ENCODE measurements around the gene EP400. TPM values are rescaled to one million over a fixed set of nuclear protein-coding genes. Genes with fewer than 3 reads are reported as not detected.
"Not testable (repeated sequence)": the region's sequence is repeated elsewhere in the genome, so short reads cannot be mapped to it uniquely, and the experiment has no call there.

The EP400 gene
- total RNA-seq, 2 donors from 2014 or later = 51.7 to 52.3 TPM

DNA sequence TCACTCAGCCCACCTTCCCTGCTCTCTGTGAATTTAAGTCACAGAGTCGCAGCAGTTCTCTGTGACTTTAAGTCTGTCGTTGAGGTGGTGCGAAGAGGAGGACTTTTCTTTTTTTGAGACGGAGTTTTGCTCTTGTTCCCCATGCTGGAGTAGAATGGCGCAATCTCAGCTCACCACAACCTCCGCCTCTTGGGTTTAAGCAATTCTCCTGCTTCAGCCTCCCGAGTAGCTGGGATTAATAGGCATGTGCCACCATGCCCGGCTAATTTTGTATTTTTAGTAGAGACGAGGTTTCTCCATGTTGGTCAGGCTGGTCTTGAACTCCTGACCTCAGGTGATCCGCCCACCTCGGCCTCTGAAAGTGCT lies 35.8 kb downstream of the EP400 start:
- not testable (repeated sequence) for H3K27me3 Mint-ChIP-seq (ENCODE audit: low read depth); H3K4me3 Mint-ChIP-seq; H3K27ac Mint-ChIP-seq; DNase-seq; ATAC-seq (replicated peaks in 1 of 2); H3K9me3 Mint-ChIP-seq; H3K4me1 Mint-ChIP-seq (ENCODE audit: low read depth)
- peaks cover 3 to 21% of the 10 kb centered on the region in 2 donors for H3K36me3 Mint-ChIP-seq (ENCODE audit: insufficient read depth in 2 of 2)

DNA sequence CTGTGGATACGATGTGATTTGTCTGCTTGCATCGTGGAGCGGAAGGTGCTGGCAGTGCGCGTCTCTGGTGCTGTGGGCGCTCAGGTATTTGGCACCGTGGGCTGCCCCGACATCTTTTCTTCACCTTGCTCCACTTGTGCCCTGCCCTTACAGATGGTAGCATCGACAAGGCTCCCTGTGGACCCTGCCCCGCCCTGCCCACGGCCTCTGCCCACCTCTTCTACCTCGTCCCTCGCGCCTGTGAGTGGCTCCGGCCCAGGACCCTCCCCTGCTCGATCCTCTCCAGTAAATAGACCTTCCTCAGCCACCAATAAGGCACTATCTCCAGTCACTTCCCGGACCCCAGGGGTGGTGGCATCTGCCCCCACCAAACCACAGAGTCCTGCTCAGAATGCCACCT lies 36.6 kb downstream of the EP400 start:
- ATAC-seq (replicated peaks in 1 of 2) (no peak), DNase-seq (no peak)
- Mint-ChIP-seq H3K36me3 (ENCODE audit: insufficient read depth in 2 of 2) (peaks cover 3 to 16% of the 10 kb centered on the region in 2 donors), H3K27me3 (ENCODE audit: low read depth) (no peaks in the 10 kb centered on the region), H3K9me3 (no peaks in the 10 kb centered on the region), H3K4me3 (no peak overlapping the region), H3K27ac (no peak overlapping the region), H3K4me1 (ENCODE audit: low read depth) (no peaks in the 10 kb centered on the region)

DNA sequence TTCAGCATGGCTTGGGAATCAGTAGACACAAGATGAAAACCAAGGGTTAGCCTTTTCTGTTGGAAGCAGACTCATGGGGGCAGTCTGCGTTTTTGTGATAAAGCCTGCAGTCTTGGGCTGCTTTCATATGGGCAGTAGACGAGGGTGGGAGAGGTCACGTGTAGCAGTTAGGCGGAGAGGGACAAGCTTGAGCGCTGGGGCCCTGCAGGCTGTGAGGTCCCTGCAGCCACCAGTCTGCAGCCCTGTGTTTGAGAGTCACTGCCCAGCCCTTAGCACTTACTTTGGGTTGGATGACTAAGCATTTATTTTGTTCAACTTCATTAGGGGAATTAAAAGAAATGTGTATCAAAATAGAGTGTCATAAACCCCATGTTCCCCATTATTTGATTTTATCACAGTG lies 37.2 kb downstream of the EP400 start:
- no peaks in the 10 kb centered on the region for H3K4me1 Mint-ChIP-seq (ENCODE audit: low read depth)
- H3K27me3 Mint-ChIP-seq (ENCODE audit: low read depth) = no peaks in the 10 kb centered on the region
- ATAC-seq (replicated peaks in 1 of 2) = no peak
- no peak overlapping the region for H3K4me3 Mint-ChIP-seq
- H3K36me3 Mint-ChIP-seq (ENCODE audit: insufficient read depth in 2 of 2) = peaks cover 3 to 16% of the 10 kb centered on the region in 2 donors
- DNase-seq = no peak
- no peak overlapping the region for H3K27ac Mint-ChIP-seq
- no peaks in the 10 kb centered on the region for H3K9me3 Mint-ChIP-seq

DNA sequence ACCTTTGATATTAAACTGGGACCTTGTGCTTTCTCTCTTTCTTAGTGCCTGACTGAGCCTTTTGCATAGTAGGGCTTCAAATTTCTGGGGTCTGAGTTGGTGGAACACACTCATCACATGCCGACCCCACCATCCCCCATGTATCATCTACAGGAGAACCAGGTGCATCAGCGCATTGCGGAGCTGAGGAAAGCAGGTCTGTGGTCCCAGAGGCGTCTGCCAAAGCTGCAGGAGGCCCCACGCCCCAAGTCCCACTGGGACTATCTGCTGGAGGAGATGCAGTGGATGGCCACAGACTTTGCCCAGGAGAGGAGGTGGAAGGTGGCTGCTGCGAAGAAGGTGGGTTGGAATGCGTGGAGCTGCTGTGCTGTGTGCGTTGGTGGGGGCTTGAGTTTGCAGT lies 37.8 kb downstream of the EP400 start:
- ATAC-seq (replicated peaks in 1 of 2) (no peak), DNase-seq (no peak)
- no peaks in the 10 kb centered on the region for H3K9me3 Mint-ChIP-seq
- peak overlapping the region; percentile 4 for H3K27ac Mint-ChIP-seq
- peaks cover 3 to 18% of the 10 kb centered on the region in 2 donors for H3K36me3 Mint-ChIP-seq (ENCODE audit: insufficient read depth in 2 of 2)
- no peaks in the 10 kb centered on the region for H3K27me3 Mint-ChIP-seq (ENCODE audit: low read depth)
- H3K4me1 Mint-ChIP-seq (ENCODE audit: low read depth) = no peaks in the 10 kb centered on the region
- H3K4me3 Mint-ChIP-seq = no peak overlapping the region

DNA sequence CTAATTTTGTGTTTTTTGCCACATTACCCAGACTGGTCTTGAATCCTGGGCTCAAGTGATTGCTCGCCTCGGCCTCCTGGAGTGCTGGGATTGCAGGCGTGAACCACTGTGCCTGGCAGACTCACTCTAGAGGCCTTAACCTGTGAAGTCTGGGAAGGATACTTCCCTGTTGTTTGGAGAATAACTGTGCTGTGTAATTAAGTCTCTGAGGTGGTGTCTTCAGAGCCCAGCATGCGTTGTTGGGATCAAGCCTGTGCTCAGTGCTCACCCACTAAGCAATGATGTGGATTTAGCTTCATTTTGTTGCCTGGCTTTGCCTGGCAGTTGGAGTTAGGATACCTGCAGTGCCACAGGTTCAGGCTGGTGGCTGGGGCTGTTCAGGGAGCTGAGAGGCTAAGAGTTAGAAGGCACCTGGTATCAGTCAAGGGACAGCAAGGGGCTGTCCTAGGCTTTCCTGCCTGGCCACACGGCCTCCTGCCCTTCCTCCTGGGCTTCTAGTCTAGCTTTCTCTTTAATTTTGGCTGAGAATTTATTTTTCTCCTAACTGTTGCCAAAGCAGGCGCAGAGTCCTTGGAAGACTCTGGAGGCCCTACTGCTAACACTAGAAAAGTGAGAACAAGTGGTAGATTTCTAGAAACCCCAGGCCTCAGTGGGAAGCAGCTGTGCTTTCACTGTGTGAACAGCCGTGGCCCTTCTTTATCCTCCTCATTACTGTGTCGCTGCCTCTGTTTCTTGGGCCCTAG lies 38.5 kb downstream of the EP400 start:
- no peak for ATAC-seq (replicated peaks in 1 of 2)
- H3K4me3 Mint-ChIP-seq = no peak overlapping the region
- no peaks in the 10 kb centered on the region for H3K9me3 Mint-ChIP-seq
- no peak overlapping the region for H3K27ac Mint-ChIP-seq
- no peaks in the 10 kb centered on the region for H3K27me3 Mint-ChIP-seq (ENCODE audit: low read depth)
- H3K36me3 Mint-ChIP-seq (ENCODE audit: insufficient read depth in 2 of 2) = peaks cover 3 to 21% of the 10 kb centered on the region in 2 donors
- no peak for DNase-seq
- H3K4me1 Mint-ChIP-seq (ENCODE audit: low read depth) = no peaks in the 10 kb centered on the region

DNA sequence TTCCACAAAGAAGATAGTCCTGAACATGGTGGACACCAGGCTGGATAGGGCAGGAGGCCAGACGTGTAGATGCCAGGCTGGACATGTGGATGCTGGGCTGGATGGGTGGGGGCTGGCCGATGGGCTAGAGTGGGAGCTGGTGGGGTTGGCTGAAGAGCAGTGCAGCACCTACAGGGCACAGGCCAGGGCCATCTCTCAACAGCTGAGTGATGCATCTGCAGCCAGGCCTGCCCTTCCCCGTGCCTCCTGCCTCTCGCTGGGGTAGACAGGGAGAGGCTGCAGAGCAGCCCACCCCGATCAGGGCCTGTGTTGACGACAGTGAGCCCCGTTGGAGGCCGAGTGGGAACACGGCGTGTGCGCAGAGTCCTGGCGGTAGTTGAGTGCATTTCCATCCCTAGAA lies 39.3 kb downstream of the EP400 start:
- H3K36me3 Mint-ChIP-seq (ENCODE audit: insufficient read depth in 2 of 2) = peaks cover 4 to 23% of the 10 kb centered on the region in 2 donors
- no peaks in the 10 kb centered on the region for H3K4me1 Mint-ChIP-seq (ENCODE audit: low read depth)
- ATAC-seq (replicated peaks in 1 of 2) (no peak), DNase-seq (no peak)
- H3K4me3 Mint-ChIP-seq = no peak overlapping the region
- H3K27me3 Mint-ChIP-seq (ENCODE audit: low read depth) = no peaks in the 10 kb centered on the region
- no peak overlapping the region for H3K27ac Mint-ChIP-seq
- H3K9me3 Mint-ChIP-seq = no peaks in the 10 kb centered on the region

DNA sequence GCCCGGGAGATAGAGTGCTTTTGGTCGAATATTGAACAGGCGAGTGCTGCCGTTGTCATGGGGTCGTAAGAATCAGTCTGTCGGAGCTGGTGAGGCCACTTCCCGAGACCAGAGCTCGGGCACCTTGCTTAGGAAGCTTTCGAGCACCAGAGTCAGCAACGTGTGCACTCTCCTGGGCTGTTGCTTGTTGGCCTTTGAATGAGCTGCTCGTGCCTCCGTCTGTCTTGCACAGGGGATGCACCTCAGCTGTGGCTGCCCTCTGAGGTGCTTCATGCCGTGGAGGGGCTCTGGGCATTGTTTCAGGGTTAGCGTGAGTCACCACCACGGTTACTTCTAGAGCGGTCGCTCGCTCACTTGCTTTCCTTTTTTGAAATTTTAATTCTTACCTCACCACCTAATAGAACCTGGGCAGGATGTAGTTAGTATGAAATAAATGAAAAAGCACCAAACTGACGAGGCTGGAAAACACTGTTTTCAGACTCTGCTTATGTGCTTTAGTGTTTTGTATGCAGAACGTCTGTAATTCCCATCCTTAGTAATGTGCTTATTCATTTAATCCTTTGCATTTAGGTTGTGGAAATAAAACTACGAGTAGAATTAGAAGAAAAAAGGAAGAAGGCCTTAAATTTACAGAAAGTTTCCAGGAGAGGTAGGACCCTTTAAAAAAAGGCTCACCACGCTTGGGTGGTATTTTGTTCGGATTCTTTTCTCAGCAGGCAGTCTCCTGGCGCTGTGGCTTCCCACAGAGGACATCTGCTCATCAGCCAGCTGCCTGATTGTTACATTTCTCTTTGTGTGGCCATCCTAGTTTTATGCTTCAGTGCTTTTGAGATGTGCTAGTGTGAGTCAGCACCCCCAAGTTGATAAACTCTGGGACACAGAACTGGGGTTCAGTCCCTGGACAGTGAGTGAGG lies 40.6 kb downstream of the EP400 start:
- Mint-ChIP-seq H3K4me3 (no peak overlapping the region), H3K27ac (no peak overlapping the region), H3K27me3 (ENCODE audit: low read depth) (no peaks in the 10 kb centered on the region), H3K4me1 (ENCODE audit: low read depth) (no peaks in the 10 kb centered on the region), H3K36me3 (ENCODE audit: insufficient read depth in 2 of 2) (peaks cover 8 to 23% of the 10 kb centered on the region in 2 donors), H3K9me3 (no peaks in the 10 kb centered on the region)
- no peak for DNase-seq
- no peak for ATAC-seq (replicated peaks in 1 of 2)

DNA sequence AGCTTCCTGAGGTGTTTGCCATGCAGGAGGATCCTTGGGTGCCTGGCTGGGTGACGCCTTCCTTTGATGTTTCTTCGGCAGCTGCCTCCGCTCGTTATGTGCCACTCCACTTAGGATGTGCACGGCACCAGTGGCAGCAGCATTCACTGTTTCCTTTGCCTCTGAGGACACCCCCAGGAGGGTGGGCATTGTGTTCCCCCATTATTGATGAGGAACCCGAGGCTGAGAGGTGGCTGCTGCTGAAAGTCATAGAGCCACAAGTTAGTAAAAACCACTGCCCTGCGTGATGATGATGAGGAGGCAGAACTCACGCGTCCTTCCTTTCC lies 41.2 kb downstream of the EP400 start:
- ATAC-seq (replicated peaks in 1 of 2) (no peak), DNase-seq (no peak)
- Mint-ChIP-seq H3K27me3 (ENCODE audit: low read depth) (no peaks in the 10 kb centered on the region), H3K4me3 (no peak overlapping the region), H3K4me1 (ENCODE audit: low read depth) (no peaks in the 10 kb centered on the region), H3K9me3 (no peaks in the 10 kb centered on the region), H3K27ac (no peak overlapping the region), H3K36me3 (ENCODE audit: insufficient read depth in 2 of 2) (peaks cover 8 to 23% of the 10 kb centered on the region in 2 donors)

DNA sequence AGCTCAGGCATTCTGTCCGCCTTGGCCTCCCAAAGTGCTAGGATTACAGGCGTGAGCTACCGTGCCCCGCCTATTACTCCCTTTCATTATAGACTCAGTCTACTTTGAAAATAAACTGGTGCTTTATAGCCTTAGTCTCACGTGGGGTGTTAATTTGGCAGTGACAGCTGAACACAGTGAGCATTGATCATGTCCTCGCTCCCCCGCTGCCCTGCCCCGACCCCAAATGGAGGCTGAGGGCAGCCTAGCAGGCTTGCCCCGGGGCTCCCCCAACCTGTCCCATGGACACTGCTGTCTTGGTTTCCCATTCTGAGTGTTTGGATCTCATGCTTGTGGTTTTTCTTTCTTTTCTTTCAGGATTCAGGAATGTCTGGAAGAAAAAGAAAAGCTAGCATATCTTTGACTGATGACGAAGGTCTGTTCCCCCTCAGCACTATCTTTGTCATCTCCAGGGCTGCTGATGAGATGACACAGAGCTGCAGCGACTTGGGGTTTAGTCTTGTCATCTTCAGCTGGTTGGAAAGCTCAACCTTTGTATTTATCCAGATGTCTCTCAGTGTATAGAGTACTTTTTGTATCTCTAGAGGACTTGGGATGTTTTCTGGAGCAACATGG lies 42.2 kb downstream of the EP400 start:
- no peaks in the 10 kb centered on the region for H3K4me1 Mint-ChIP-seq (ENCODE audit: low read depth)
- H3K27me3 Mint-ChIP-seq (ENCODE audit: low read depth) = no peaks in the 10 kb centered on the region
- no peak overlapping the region for H3K4me3 Mint-ChIP-seq
- no peak for DNase-seq
- no peak for ATAC-seq (replicated peaks in 1 of 2)
- peaks cover 10 to 21% of the 10 kb centered on the region in 2 donors for H3K36me3 Mint-ChIP-seq (ENCODE audit: insufficient read depth in 2 of 2)
- H3K27ac Mint-ChIP-seq = no peak overlapping the region
- no peaks in the 10 kb centered on the region for H3K9me3 Mint-ChIP-seq

DNA sequence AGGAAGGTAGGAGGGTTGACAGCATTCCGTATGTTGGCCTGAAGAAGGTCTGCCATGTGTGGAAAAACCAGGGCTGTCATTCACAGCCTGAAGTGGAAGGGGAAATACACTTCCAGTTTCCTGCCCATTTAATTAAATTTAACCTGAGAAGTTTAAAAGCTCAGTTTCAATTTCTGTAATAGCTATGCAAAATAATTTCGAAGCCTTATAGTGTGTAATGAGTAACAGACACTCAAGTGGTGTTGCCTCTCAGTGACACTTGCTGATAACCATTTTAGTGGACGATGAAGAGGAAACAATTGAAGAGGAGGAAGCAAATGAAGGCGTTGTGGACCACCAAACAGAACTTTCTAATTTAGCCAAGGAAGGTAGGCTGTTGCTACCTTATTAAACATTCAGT lies 44.8 kb downstream of the EP400 start:
- Mint-ChIP-seq H3K36me3 (ENCODE audit: insufficient read depth in 2 of 2) (peaks cover 6 to 18% of the 10 kb centered on the region in 2 donors), H3K4me1 (ENCODE audit: low read depth) (no peaks in the 10 kb centered on the region), H3K27ac (no peak overlapping the region), H3K4me3 (no peak overlapping the region), H3K9me3 (no peaks in the 10 kb centered on the region), H3K27me3 (ENCODE audit: low read depth) (no peaks in the 10 kb centered on the region)
- DNase-seq = no peak
- ATAC-seq (replicated peaks in 1 of 2) = no peak

DNA sequence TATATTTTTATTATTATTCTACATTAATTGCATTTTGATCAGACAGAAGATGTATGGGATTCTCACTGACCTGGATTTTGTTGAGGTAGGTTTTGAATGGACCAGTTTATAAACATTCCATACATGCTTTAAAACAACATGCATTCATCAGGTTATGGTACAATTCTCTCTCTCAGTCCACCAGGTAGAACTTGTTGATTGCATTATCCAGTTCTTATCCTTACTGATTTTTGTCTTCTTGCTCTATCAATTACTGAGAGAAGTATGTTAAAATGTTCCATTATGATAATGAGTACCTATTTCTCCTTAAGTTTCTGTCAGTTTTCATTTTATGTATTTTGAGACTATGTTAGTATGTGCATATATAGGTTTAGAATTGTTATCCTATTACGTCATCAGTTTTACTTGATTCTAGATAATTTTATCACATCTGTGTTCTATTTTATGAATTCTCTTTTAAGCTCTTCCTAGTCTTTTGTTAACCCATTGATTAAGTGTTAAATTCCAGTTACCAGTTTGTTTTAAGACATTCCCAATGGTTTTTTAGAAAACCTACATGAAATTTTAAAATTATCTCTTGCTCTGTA lies 50.6 kb downstream of the EP400 start:
- Mint-ChIP-seq H3K4me3 (no peak overlapping the region), H3K36me3 (ENCODE audit: insufficient read depth in 2 of 2) (peaks cover 2 to 13% of the 10 kb centered on the region in 2 donors)

DNA sequence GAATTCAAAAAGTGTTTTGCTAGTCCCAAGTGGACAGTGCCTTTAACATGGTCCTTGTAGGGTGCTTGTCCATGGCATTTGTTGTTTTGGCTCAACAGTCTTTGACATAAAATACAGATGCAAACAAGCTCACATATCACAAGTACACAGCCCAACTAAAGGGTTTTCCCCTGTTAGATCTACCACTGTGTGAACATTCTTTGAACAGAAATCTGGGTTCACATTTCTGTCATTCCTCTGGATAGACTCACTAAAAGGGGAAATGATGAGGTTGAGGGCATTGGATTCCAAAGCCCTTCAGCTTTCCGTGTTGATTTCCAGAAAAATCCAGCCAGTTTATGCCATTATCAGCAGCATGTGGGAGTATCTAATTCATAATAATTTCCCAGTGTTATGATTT lies 54.1 kb downstream of the EP400 start:
- Mint-ChIP-seq H3K4me1 (ENCODE audit: low read depth) (no peaks in the 10 kb centered on the region), H3K27me3 (ENCODE audit: low read depth) (no peaks in the 10 kb centered on the region), H3K36me3 (ENCODE audit: insufficient read depth in 2 of 2) (peaks cover 6 to 15% of the 10 kb centered on the region in 2 donors), H3K4me3 (no peak overlapping the region), H3K27ac (no peak overlapping the region), H3K9me3 (no peaks in the 10 kb centered on the region)
- DNase-seq (no peak), ATAC-seq (replicated peaks in 1 of 2) (no peak)

More for the DNA sequence above, 50.6 kb downstream of the EP400 start:
- H3K27me3 Mint-ChIP-seq (ENCODE audit: low read depth) = no peaks in the 10 kb centered on the region
- no peaks in the 10 kb centered on the region for H3K9me3 Mint-ChIP-seq
- ATAC-seq (replicated peaks in 1 of 2) (no peak), DNase-seq (no peak)
- H3K4me1 Mint-ChIP-seq (ENCODE audit: low read depth) = no peaks in the 10 kb centered on the region
- no peak overlapping the region for H3K27ac Mint-ChIP-seq

DNA sequence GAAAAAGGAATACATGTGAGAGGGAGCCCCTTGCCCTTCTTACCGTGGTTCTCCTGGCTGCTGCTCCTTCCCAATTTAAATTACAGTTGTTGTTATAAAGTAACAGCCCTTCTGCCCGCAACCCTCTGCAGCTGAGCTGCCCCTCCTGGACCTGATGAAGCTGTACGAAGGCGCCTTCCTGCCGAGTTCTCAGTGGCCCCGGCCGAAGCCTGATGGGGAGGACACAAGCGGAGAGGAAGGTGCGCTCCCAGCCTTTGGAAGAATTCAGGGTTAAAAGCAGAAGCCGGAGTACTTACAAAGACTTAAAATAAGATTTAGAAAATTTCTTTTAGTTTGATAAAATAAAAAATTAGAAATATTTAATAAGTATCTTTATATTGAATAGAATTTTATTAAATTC lies 55.2 kb downstream of the EP400 start:
- Mint-ChIP-seq H3K4me3 (no peak overlapping the region), H3K27me3 (ENCODE audit: low read depth) (no peaks in the 10 kb centered on the region), H3K36me3 (ENCODE audit: insufficient read depth in 2 of 2) (peaks cover 6 to 13% of the 10 kb centered on the region in 2 donors), H3K27ac (no peak overlapping the region), H3K9me3 (no peaks in the 10 kb centered on the region), H3K4me1 (ENCODE audit: low read depth) (no peaks in the 10 kb centered on the region)
- DNase-seq = no peak
- ATAC-seq (replicated peaks in 1 of 2) = no peak
